ENCODE measurements around the gene LRP1.

DNA sequence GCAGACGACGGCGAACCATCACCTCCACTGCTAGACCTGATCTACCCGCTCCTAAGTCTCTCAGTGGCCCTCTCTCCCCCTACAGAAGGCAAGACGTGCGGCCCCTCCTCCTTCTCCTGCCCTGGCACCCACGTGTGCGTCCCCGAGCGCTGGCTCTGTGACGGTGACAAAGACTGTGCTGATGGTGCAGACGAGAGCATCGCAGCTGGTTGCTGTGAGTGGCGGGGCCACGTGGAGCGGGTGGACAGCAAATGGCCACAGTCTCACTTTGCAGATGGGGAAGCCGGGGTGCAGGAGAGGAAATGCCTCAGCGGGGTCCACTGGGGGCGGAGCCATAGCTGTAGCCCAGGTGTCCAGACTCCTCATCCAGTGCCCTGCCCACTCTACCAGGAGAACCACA is 66.9 kb downstream of the LRP1 start:
- TF ChIP-seq POLR2A (IDR thresholded peaks at IDR 0.05; ENCODE audit: extremely low read depth, insufficient read length) (no peak), MYC (IDR thresholded peaks at IDR 0.05; ENCODE audit: low read depth, low read length) (no peak)
- TF ChIP-seq, protein P1, sequence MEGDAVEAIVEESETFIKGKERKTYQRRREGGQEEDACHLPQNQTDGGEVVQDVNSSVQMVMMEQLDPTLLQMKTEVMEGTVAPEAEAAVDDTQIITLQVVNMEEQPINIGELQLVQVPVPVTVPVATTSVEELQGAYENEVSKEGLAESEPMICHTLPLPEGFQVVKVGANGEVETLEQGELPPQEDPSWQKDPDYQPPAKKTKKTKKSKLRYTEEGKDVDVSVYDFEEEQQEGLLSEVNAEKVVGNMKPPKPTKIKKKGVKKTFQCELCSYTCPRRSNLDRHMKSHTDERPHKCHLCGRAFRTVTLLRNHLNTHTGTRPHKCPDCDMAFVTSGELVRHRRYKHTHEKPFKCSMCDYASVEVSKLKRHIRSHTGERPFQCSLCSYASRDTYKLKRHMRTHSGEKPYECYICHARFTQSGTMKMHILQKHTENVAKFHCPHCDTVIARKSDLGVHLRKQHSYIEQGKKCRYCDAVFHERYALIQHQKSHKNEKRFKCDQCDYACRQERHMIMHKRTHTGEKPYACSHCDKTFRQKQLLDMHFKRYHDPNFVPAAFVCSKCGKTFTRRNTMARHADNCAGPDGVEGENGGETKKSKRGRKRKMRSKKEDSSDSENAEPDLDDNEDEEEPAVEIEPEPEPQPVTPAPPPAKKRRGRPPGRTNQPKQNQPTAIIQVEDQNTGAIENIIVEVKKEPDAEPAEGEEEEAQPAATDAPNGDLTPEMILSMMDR (IDR thresholded peaks at IDR 0.05; ENCODE audit: low read depth, low read length), result no peak
- TF ChIP-seq, protein P2, sequence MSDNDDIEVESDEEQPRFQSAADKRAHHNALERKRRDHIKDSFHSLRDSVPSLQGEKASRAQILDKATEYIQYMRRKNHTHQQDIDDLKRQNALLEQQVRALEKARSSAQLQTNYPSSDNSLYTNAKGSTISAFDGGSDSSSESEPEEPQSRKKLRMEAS (IDR thresholded peaks at IDR 0.05; ENCODE audit: low read depth, low read length), result no peak
